Lower lobe of right lung (tissue), 2 donors: Measurements from ENCODE around the gene UCHL1. TPM values are rescaled to one million over a fixed set of nuclear protein-coding genes. Genes with fewer than 3 reads are reported as not detected.

Source experiments
- ATAC-seq, 2 donors: fragments of 200-7000 bp; cut with Tn5 transposase; one replicate each; pipeline ENCODE4 v1.9.1; 2020 to 2022; ENCODE audit warnings: mild to moderate bottlenecking in 2 of 2, moderate library complexity in 2 of 2
- DNase-seq: peaks from one replicate; pipeline ENCODE4 v3.0.0-alpha.2; 2020
- H3K27ac ChIP-seq: fragments of 200-600 bp; one replicate; pipeline ENCODE4 v1.8.0; 2022
- H3K27me3 ChIP-seq: fragments of 200-600 bp; one replicate; pipeline ENCODE4 v1.8.0; 2022; ENCODE audit warnings: low read depth
- H3K36me3 ChIP-seq: fragments of 200-600 bp; one replicate; pipeline ENCODE4 v1.8.0; 2022; ENCODE audit warnings: mild to moderate bottlenecking
- H3K4me1 ChIP-seq: fragments of 200-600 bp; one replicate; pipeline ENCODE4 v1.8.0; 2022
- H3K4me3 ChIP-seq: fragments of 200-600 bp; one replicate; pipeline ENCODE4 v1.8.0; 2022; ENCODE audit warnings: mild to moderate bottlenecking
- H3K9me3 ChIP-seq: fragments of 200-600 bp; one replicate; pipeline ENCODE4 v1.8.0; 2022
- CTCF ChIP-seq: fragments of 200-600 bp; IDR thresholded peaks from one replicate; pipeline ENCODE4 v1.8.0; 2022; ENCODE audit warnings: antibody characterized with exemption, mild to moderate bottlenecking
- intact Hi-C: fragments of 100-400 bp; cut with DNase I; formaldehyde crosslinking; loops from one replicate; pipeline ENCODE4 v1.11.0; 2022
- total RNA-seq: library from RNA; stranded (reverse); fragmentation: NEBNext Ultra II Directional; extraction: Animal tissue kit (Norgen Biotek cat#: 25700); gene quantifications from one replicate; pipeline ENCODE4 v1.2.1, GENCODE V29; 2021
- donor health status: DM: no; HTN: yes; CAD: no; lungs with severe emphysema.

UCHL1 gene
- total RNA-seq, 1 donor from 2014 or later = 8.4 TPM

GRCh38 chr4:41212616-41213203 is 44.0 kb upstream of the UCHL1 start:
- Histone ChIP-seq H3K9me3 (no peaks in the 10 kb centered on the region), H3K36me3 (no peaks in the 10 kb centered on the region), H3K4me1 (peaks cover 31% of the 10 kb centered on the region), H3K4me3 (peak overlapping the region; percentile 82), H3K27ac (no peak overlapping the region), H3K27me3 (no peaks in the 10 kb centered on the region)
- peak; percentile 60 for TF ChIP-seq CTCF
- DNase-seq (no peak), ATAC-seq (peak; percentile 22 to 42)
- intact Hi-C loops = loop anchor here (10.0 kb wide), 1 partner anchor 288 kb away; no protein-coding TSS in a partner anchor

GRCh38 chr4:41213625-41214135 is 43.0 kb upstream of the UCHL1 start:
- peak overlapping the region; percentile 86 for H3K27ac ChIP-seq
- peaks cover 31% of the 10 kb centered on the region for H3K4me1 ChIP-seq
- ATAC-seq (peak; percentile 32 to 44), DNase-seq (no peak)
- H3K9me3 ChIP-seq = no peaks in the 10 kb centered on the region
- H3K36me3 ChIP-seq = no peaks in the 10 kb centered on the region
- intact Hi-C loops = loop anchor here (10.0 kb wide), 1 partner anchor 289 kb away; no protein-coding TSS in a partner anchor
- no peaks in the 10 kb centered on the region for H3K27me3 ChIP-seq
- peak overlapping the region; percentile 82 for H3K4me3 ChIP-seq
- no peak for TF ChIP-seq CTCF

GRCh38 chr4:41214136-41214824 is 42.4 kb upstream of the UCHL1 start, which contains the start of gene APBB2:
APBB2 (minus strand) TSS chr4:41214542; CDS start chr4:41033254, 181,288 bp downstream.
- Histone ChIP-seq H3K27me3 (no peaks in the 10 kb centered on the region), H3K36me3 (no peaks in the 10 kb centered on the region), H3K9me3 (no peaks in the 10 kb centered on the region), H3K4me1 (peaks cover 31% of the 10 kb centered on the region), H3K27ac (peak within 1 kb of the TSS; percentile 86), H3K4me3 (peak within 1 kb of the TSS; percentile 82)
- DNase-seq (peak; percentile 95), ATAC-seq (peak; percentile 92 to 95)
- peak; percentile 94 for TF ChIP-seq CTCF
- intact Hi-C loops = loop anchor here (10.0 kb wide), 1 partner anchor 289 kb away; no protein-coding TSS in a partner anchor

- ATAC-seq = peak in 1 of 2 donors; percentile 0
Observed at GRCh38 chr4:41214825-41215146, 41.9 kb upstream of the UCHL1 start.

GRCh38 chr4:41215155-41215554 is 41.6 kb upstream of the UCHL1 start:
- TF ChIP-seq CTCF = no peak
- Histone ChIP-seq H3K36me3 (no peaks in the 10 kb centered on the region), H3K27ac (no peak overlapping the region), H3K9me3 (no peaks in the 10 kb centered on the region), H3K27me3 (no peaks in the 10 kb centered on the region), H3K4me3 (peak overlapping the region; percentile 82), H3K4me1 (peaks cover 31% of the 10 kb centered on the region)
- DNase-seq = no peak
- intact Hi-C loops = loop anchor here (5.0 to 10.0 kb wide), 2 partner anchors 233 to 290 kb away; no protein-coding TSS in a partner anchor
- ATAC-seq = no peak

More at GRCh38 chr4:41214825-41215146, 41.9 kb upstream of the UCHL1 start:
- peak; percentile 12 for TF ChIP-seq CTCF
- no peak for DNase-seq
- H3K36me3 ChIP-seq = no peaks in the 10 kb centered on the region
- peak overlapping the region; percentile 82 for H3K4me3 ChIP-seq
- H3K9me3 ChIP-seq = no peaks in the 10 kb centered on the region
- no peaks in the 10 kb centered on the region for H3K27me3 ChIP-seq
- H3K4me1 ChIP-seq = peaks cover 31% of the 10 kb centered on the region
- intact Hi-C loops = loop anchor here (5.0 to 10.0 kb wide), 2 partner anchors 232 to 290 kb away; no protein-coding TSS in a partner anchor
- peak overlapping the region; percentile 86 for H3K27ac ChIP-seq
